HG03442 (cell line): ENCODE data around the gene TMEM135.
A peak's percentile ranks its signal among the peaks of the same experiment; 100 is the strongest.
"Not testable (repeated sequence)": the region's sequence is repeated elsewhere in the genome, so short reads cannot be mapped to it uniquely, and the experiment has no call there.

Source experiments
- ATAC-seq: cut with Tn5 transposase; IDR thresholded peaks from one replicate; pipeline ENCODE4 v1.9.1; 2021; ENCODE audit warnings: mild to moderate bottlenecking, moderate library complexity; ENCODE audit not compliant: unreplicated experiment

The TMEM135 gene

DNA sequence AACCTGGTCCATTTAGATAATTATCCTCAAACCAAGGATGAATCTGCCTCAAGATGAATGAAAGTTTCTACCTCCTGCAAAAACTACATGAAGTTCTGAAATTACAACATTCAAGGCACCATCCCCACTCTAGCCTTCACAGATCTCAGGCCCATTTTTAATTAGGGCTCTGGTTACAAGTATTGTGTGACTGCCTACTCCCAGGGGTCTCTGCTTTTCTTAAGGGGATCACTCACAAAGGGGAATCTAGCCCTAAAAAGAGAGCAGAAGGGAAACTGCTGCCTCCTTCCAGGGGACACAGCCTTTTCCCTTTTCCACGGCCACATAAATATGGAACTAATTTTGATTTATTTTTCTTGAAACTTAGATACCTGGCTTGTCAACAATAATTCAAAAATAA lies 17.4 kb upstream of the TMEM135 start:
- ATAC-seq, result no peak

DNA sequence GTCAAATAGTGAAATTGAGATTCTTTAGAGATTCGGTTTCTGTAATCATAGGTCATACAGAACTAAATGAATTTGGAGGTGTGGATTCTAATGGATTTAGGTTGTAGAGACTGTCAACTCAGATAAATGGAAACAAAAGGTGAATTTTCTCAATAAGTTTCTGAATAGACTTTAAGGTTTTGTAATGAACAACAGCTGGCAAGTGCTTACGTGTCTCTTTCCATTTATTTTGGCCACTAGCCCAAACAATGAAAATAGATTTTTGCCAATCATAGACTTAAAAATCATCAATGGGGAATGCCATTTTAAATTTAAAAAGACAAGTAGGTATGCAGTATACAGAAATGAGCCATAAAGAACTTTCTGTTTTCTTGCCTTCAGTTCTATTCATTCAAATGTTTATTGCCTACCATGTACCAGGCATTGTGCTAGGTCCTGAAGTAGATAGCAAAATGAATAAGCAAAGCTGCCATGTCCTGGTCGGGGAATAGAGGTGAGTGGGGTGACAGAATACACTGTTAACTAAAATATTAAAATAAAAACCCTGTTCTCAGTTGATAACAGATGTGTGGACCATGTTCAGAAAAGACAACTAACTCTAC lies 16.9 kb upstream of the TMEM135 start:
- ATAC-seq, result no peak

DNA sequence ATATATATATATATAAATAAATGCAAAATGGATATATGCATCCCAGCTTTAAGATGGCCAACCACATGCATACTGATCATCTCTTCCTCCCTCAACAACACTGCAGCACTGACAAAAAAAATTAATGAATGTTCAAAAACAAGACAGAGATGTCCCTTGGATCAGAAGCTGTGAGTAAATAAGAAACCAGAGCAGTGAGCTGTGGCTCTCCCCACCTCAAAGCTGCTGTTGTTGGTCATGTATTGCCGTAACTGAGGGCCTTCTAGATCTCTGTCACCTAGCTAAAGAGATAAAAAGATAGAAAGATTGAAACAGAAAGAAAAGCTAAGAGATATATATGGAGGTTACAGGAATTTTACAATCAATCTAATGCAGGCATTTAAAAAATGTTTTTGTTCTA lies 15.5 kb upstream of the TMEM135 start:
- ATAC-seq, result no peak

DNA sequence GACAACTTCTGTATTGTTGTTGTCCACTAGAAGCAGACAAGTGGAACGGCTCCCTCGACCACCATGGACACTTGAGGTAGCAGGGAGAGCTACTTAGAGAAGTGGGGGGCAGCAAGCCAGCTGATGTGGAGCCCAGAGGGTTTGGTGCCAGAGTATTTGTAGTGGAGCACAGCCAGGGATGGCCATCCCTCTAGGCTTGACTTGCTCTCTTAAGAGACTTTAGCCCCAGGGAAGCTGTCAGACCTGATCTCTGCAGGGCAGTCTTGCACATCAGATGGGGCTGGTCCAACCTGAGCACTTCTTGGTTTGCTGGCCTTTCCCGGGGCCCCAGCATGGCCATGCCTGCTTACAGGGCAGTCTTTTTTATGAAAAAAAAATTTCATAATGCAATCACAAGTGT lies 15.0 kb upstream of the TMEM135 start:
- no peak for ATAC-seq

DNA sequence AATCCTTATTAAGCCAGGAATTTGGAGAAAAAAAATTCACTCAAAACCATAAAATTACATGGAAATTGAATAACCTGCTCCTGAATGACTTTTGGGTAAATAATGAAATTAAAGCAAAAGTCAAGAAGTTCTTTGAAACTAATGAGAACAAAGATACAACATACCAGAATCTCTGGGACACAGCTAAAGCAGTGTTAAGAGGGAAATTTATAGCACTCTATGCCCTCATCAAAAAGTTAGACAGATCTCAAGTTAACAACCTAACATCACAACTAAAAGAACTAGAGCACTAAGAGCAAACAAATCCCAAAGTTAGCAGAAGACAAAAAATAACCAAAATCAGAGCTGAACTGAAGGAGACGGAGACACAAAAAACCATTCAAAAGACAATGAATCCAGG lies 11.3 kb upstream of the TMEM135 start:
- not testable (repeated sequence) for ATAC-seq

DNA sequence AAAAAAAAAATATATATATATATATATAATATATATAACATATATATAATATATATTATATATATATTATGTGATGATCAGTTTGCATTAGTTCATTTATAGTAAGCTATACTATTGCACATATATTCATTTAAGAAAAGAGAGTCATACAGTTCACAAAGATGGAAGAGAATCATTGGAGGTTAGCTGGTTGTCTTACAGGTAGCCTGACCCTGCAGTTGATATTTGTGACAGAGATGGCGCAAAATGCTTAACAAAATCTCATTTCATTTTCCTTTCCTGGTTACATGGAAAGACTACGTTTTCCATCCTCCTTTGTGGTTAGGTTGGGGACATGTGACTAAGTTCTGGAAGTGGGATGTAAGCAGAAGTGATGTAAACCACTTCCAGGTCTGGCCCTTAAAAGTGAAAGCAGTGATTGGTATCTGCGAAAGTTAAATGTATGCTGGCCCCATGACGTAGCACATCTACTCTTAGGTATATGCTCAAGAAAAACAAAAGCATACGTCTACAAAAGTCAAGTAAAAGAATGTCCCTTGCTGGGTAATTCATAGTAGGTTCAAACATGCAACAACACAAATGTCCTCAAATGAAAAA lies 7.2 kb upstream of the TMEM135 start:
- peak; percentile 85 for ATAC-seq

DNA sequence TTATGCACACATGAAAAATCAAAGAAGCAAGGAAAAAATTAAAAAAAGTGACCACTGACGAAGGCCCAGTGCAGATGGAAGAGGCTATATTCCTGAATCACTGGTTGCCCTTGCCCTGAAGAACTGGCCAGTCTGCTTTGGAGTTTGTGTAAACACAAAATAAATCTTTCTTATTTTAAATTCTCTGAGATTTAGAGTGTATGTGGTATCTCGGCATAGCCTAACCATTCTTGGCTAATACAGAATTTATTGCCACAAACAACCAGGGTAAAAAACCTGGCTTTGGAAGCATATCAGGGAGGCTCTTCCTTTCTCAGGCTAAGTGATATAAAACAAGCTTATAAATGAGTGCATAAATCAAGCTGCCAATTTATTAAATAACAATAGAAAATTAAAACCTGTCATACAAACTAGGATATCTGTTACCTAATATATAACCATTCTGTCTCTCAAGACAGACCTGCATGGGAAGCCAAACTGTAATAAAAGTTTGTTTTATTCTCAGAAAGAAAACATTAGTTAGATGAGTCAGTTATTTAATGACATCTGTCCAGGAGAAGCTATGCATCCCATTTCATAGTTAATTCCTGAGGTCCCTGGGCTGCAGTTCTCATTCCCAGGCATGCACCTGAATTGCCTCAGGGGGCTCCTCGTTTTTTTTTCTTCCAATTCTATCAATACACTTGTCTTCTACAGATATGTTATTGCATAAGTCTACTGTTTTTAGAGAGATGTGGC lies 6.1 kb upstream of the TMEM135 start:
- ATAC-seq, result no peak

DNA sequence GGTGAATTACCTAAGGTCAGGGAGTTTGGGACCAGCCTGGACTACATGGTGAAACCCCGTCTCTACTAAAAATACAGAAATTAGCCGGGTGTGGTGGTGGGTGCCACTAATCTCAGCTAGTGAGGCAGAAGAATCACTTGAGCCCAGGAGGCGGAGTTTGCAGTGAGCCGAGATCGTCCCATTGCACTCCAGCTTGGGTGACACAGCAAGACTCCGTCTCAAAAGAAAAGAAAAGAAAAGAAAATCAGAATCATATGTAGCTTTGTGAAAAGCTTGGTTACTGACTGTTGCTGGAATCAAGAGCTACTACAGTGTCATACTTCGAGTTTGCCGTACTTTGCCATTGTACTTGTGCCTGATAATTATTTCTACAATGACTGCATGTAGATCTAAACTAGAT lies 4.2 kb upstream of the TMEM135 start:
- ATAC-seq, result no peak

DNA sequence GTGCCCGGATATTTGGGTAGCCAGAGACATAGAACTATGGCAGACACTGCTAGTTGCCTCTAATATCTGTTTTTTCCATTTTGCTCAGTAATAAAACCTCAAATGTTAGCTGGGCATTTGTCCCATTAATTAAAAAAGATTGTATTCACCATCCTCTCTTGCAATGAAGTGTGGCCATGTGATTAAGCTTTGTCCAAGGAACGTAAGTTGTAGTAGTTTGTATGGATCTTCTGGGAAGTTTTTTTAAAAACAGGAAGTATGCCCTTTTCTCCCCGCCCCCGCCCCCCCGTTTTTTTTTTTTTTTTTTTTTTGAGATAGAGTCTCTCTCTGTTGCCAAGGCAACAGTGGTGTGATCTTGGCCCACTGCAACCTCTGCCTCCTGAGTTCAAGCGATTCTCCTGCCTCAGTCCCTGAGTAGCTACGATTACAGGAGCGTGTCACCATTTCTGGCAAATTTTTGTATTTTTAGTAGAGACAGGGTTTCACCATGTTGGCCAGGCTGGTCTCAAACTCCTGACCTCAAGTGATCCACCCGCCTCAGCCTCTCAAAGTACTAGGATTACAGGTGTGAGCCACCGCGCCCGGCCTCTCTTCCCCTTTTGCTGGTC lies 1.7 kb upstream of the TMEM135 start:
- ATAC-seq, result no peak

DNA sequence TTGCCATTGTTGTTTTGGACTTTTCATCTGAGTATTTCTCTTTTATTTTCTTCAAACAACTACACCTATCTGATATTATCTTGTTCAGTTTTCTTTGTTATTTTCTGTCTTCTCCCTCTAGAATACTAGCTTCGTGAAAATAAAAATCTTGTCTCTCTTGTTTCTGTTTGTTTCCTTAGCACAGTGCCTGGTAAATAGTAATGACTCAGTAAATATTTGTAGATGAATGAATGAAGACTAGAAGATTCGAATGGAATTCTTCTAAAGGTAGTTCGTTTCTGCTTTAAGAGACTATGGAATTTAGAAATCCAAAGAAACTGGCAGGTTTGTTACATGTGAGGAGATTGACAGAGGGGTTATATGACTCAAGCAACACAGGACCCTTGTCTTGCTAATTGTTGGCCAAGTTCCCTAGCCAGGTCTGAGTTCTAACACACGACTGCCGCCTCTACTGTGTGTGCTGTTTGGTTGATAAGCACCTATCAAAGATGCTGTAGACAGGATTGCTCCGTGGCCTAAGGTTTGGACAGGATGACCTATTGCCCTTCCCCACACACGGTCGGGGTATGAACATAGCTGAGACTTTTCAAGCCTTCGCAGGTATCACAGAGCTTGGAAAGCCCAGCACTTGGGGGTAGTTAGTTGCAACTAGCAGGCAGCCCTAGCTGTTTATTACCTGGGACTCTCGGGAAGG lies 831 bp upstream of the TMEM135 start:
- peak; percentile 5 for ATAC-seq

DNA sequence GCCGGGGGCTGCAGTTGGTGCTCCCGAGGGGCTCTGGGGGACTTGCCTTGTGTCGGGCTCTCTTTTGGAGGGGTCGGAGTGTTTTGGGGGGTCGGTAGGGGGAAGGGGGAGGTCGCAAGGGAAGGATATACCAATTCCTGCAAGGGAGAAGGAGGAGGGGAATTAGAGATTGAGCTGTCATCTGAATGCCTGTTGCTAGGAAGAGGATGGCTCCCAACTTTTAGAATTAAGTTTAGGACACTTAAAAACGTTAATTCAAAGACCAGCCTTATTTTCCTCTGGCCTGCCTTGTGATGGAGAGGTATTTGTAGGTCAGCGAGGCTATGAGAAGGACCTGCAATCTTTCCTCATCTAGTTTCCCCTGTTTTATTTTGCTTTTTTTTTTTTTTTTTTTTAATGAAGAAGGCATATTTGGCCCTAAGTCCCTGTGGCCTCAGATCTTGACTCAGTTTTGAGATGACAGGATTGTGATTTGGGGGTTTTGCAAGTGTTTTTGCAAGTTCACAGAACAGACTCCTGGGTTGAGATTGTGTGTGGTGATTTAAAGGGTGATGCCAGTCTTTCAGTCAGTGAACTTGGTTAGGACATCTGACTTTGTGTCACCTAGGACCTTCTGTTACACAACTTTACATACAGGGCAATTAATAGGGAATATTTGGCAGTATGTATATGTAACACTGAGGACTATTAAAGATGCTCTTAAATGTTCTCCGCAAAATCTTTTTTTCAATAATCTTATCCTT lies 672 bp downstream of the TMEM135 start:
- no peak for ATAC-seq

DNA sequence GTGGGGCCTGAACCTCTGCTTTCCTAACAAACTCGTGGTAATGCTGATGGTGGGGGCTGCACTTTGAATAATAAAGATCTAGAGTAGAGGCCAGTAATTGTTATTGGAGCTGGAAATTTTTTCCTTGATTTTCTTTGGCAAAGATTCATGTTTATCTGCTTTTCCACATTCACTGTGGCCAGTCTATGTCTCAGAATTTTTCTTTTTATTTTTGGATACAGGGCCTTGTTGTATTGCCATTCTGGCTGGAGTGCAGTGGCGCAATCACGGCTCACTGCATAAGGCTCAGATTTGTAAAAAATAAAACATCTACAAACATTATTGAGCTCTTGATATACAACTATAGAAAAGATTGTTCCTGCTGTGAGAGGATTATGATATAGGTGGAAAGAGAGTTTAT lies 1.6 kb downstream of the TMEM135 start:
- ATAC-seq, result no peak

DNA sequence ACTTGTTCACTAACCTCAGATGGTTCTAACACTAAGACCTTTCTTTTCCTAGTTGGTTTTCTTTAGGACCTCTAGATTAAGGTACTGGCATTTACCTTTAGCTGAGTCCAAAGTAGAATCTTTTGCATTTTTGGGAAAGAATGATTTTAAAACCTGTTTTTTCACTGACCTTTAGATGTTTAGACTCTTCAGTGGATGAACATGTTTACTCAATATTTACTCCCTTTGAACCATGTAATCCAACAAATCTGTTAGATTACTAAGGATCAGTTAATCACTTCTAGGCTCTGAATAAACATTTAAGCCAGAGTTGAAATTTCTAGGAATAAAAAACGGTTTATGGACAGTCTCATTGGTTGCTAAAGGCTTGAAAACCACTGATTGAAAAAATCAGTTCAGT lies 6.2 kb downstream of the TMEM135 start:
- ATAC-seq, result no peak

DNA sequence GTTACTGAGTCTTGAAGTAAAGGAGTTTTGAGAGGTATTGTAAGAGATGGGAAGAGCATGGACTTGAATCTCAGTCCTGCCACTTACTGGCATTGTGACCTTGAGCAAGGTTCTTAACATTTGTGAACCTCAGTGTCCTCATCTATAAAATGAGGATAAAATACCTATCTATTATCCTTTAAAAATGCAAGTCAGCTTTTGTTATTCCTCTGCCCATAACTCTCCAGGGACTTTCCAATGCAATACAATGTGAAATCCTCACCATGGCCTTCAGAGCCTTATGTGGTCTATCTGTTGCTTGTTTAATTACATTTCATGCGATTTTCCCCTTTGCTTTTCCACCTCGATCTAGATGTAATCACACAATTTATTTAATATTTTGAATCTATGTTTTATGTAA lies 9.1 kb downstream of the TMEM135 start:
- ATAC-seq, result no peak

DNA sequence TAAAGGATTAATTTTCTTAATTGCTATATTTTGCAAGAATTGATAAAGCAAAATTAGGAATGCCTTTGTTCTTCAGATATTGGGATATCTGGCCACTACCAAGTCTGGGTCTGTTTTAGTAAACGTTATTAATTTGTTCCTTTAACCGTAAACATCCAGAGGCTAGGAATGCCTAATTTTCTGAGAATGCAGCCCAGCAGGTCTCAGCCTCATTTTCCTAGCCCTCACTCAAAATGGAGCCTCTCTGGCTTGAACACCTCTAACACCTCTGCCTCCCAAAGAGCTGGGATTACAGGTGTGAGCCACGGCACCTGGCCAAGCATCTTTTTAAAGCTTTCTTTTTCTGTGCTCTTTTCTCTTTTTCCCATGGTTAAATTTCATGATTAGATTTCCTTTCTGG lies 18.4 kb downstream of the TMEM135 start:
- ATAC-seq, result no peak

DNA sequence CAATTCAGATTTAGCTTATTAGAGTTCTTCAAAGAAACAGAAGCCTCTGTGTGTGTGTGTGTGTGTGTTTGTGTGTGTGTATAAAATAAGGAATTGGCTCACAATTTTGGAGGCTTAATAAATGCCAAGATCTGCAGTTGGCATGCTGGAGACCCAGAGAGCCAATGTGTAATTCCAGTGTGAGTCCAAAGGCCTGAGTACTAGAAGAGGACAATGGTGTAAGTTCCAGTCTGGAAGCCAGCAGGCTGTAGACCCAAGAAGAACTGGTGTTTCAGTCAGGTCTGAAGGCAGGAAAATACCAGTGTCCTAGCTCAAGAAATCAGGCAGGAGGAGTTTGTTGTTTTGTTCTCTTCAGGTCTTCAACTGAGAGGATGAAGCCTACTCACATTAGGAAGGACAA lies 20.0 kb downstream of the TMEM135 start:
- no peak for ATAC-seq

DNA sequence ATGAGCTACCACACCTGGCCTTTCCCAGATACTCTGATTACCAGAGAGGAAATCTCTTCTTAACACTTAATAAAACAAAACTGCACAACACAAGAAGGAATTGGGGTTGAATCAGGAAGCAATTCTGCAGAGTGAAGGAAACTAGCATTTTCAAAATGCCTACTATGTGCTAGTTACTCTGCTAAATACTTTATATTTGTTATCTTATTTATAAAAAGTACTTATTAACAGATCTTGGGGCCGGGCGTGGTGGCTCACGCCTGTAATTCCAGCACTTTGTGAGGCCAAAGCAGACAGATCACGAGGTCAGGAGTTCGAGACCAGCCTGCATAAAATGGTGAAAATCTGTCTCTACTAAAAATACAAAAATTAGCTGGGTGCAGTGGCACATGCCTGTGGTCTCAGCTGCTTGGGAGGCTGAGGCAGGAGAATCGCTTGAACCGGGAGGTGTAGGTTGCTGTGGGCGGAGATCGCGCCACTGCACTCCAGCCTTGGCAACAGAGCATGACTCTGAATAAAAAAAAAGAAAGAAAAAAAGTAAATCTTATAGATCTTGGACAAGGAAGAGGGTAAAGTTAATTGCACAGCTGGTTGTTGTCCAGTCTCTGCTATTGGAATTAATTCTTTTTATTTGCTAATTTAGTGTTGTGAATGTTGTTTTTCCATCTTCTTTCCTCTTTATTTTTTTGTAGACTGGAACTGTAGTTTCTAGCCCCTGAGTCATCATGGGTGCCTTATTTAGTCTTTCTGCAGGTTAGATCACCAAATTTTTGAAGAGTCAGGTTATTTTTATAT lies 22.1 kb downstream of the TMEM135 start:
- ATAC-seq, result no peak

DNA sequence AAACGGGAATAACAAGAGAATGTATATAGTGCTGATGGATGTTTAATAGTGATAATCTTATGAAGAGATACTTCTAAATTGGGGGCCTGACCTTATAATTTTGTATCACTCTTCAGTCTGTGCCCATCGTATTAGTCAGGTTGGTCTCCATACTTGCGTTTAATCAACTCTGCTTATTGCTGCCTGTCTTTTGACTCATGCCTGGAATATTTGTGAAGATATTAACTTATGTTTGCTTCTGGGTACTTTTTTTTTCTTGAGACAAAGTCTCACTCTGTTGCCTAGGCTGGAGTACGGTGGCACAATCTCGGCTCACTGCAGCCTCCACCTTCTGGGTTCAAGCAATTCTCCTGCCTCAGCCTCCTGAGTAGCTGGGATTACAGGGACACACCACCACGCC lies 24.0 kb downstream of the TMEM135 start:
- ATAC-seq, result no peak

DNA sequence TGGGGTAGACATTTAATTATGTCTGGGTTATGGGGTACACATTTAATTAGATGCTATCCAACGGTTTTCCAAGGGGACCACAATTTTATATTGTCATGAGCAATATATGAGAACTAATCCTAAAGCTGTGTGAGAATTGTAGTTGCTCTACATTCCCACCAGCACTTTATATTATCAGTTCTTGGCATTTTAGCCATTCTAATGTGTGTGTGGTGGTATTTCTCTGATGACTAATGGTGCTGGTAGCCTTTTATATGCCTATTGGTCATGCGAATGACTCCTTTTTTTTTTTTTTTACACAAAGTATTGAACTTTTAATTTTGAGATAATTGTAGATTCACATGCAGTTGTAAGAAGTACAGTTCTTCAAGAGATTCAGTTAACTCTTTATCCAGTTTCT lies 26.2 kb downstream of the TMEM135 start:
- ATAC-seq, result no peak

DNA sequence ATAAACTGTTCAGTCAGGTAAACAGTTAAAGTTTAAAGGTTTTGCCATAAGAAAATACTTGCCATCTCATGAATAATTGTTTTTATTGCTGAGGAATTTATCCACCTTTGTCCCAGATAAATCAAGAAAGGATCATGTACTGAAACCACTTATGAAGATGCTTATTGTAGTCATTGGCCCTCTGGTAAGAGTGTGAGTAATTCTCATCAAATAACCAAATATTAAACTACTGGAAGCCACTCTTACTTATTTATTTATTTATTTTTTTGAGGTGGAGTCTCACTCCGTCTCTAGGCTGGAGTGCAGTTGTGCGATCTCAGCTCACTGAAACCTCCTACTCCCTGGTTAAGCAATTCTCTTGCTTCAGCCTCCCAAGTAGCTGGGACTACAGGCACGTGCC lies 35.1 kb downstream of the TMEM135 start:
- ATAC-seq, result no peak
